Middle frontal gyrus (tissue), 1 donor: ENCODE results near the gene CASP12.

Experiments
- DNase-seq: peaks from one replicate; pipeline ENCODE4 v3.0.0-alpha.2; 2015; ENCODE audit warnings: low spot score; ENCODE audit errors: extremely low spot score

CASP12 gene

GRCh38 chr11:104892723-104893511 lies 5.3 kb downstream of the CASP12 start:
- no peak for DNase-seq

GRCh38 chr11:104891135-104891534 lies 7.1 kb downstream of the CASP12 start:
- DNase-seq: no peak

- DNase-seq: no peak
Observed at GRCh38 chr11:104883342-104883741, 14.9 kb downstream of the CASP12 start.

- no peak for DNase-seq
Observed at GRCh38 chr11:104881117-104881794, 17.0 kb downstream of the CASP12 start.

- DNase-seq: no peak
Observed at GRCh38 chr11:104879514-104880190, 18.6 kb downstream of the CASP12 start.

GRCh38 chr11:104876861-104877431 lies 21.3 kb downstream of the CASP12 start:
- DNase-seq: no peak

- DNase-seq: no peak
Observed at GRCh38 chr11:104876324-104876723, 21.9 kb downstream of the CASP12 start.

GRCh38 chr11:104873252-104873651 lies 25.0 kb downstream of the CASP12 start:
- no peak for DNase-seq

- DNase-seq: no peak
Observed at GRCh38 chr11:104872393-104872792, 25.9 kb downstream of the CASP12 start.

GRCh38 chr11:104870910-104871309 lies 27.4 kb downstream of the CASP12 start:
- DNase-seq: no peak

- DNase-seq: no peak
Observed at GRCh38 chr11:104866815-104867214, 31.4 kb downstream of the CASP12 start.

GRCh38 chr11:104858882-104859775 lies 39.1 kb downstream of the CASP12 start:
- no peak for DNase-seq

- DNase-seq: no peak
Observed at GRCh38 chr11:104856607-104857006, 41.7 kb downstream of the CASP12 start.

- no peak for DNase-seq
Observed at GRCh38 chr11:104855965-104856364, 42.3 kb downstream of the CASP12 start.

- no peak for DNase-seq
Observed at GRCh38 chr11:104853276-104853675, 45.0 kb downstream of the CASP12 start.

GRCh38 chr11:104852811-104853210 lies 45.4 kb downstream of the CASP12 start:
- no peak for DNase-seq

- no peak for DNase-seq
Observed at GRCh38 chr11:104846216-104846615, 52.0 kb downstream of the CASP12 start.

GRCh38 chr11:104844451-104844850 lies 53.8 kb downstream of the CASP12 start:
- DNase-seq: no peak

GRCh38 chr11:104843150-104843836 lies 55.0 kb downstream of the CASP12 start:
- DNase-seq: no peak

- DNase-seq: no peak
Observed at GRCh38 chr11:104841973-104842525, 56.2 kb downstream of the CASP12 start.
